ENCODE data around the gene SOAT2. TPM values are rescaled to one million over a fixed set of nuclear protein-coding genes. Genes with fewer than 3 reads are reported as not detected.

The SOAT2 gene
- total RNA-seq, 1 donor from 2014 or later: not detected

DNA sequence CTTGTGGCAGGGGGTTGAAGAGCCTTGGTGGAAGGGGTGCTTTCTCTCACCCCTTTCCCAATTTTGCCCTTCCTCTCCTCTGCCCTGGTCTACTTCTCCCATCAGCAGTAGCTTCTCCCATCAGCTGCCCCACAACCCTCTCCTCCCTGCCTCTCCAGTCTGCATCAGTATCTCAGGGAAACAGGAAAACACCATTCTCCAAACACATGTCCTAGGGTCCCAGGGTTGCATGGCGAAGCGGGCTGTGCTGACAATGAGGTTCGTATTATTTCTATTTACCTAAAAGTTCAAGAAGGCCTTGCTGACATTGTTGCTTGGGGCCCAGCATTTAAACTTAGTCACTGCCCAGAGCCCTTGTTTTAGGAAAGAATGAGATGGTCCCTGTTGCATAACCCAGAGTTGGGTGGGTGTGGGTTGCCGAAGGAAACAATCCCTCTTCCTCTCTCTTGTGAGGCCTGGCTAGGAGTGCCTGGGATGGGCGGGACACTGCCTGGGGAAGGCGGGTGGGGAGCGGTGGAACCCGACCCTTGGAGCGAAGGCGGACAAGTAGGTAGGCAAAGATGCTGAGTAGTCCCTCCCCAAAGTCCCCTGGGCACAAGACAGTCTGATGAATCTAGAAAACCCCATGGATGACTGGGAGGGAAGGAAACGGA, 7.1 kb upstream of the SOAT2 start:
- peak; percentile 56 for DNase-seq (ENCODE audit: low read depth)

DNA sequence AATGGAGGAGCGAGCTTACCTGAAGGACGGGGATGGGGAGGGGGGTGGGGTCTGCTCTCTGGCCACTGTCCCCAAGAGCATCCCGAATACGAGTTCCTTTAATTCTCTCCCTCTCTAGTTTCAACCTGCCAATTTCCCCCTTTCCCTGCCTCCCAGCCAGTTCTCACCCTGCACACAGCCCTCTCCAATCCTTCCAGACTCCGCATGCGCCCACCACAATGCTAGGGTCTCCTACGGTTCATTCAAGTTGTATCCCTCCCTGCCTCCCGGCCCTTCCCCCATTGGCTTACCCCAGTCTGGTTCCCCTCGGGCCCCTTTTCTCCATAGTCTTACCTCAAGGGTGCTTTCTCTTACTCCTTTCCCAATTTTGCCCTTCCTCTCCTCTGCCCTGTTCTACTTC, 6.5 kb upstream of the SOAT2 start:
- TF ChIP-seq, protein P1, sequence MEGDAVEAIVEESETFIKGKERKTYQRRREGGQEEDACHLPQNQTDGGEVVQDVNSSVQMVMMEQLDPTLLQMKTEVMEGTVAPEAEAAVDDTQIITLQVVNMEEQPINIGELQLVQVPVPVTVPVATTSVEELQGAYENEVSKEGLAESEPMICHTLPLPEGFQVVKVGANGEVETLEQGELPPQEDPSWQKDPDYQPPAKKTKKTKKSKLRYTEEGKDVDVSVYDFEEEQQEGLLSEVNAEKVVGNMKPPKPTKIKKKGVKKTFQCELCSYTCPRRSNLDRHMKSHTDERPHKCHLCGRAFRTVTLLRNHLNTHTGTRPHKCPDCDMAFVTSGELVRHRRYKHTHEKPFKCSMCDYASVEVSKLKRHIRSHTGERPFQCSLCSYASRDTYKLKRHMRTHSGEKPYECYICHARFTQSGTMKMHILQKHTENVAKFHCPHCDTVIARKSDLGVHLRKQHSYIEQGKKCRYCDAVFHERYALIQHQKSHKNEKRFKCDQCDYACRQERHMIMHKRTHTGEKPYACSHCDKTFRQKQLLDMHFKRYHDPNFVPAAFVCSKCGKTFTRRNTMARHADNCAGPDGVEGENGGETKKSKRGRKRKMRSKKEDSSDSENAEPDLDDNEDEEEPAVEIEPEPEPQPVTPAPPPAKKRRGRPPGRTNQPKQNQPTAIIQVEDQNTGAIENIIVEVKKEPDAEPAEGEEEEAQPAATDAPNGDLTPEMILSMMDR (IDR thresholded peaks at IDR 0.05; ENCODE audit: insufficient read depth, low read length, severe bottlenecking): no peak
- DNase-seq (ENCODE audit: low read depth) (no peak), FAIRE-seq (no peak)
- Histone ChIP-seq H3K36me3 (ENCODE audit: control insufficient read depth, insufficient read depth, low read length) (no peaks in the 10 kb centered on the region), H3K27me3 (ENCODE audit: control insufficient read depth, insufficient read depth, low read length) (no peaks in the 10 kb centered on the region), H3K4me3 (ENCODE audit: low read depth, low read length) (no peak overlapping the region)

More for the DNA sequence above, 7.1 kb upstream of the SOAT2 start:
- H3K4me3 ChIP-seq (ENCODE audit: low read depth, low read length): no peak overlapping the region
- H3K27me3 ChIP-seq (ENCODE audit: control insufficient read depth, insufficient read depth, low read length): no peaks in the 10 kb centered on the region
- H3K36me3 ChIP-seq (ENCODE audit: control insufficient read depth, insufficient read depth, low read length): no peaks in the 10 kb centered on the region
- no peak for FAIRE-seq
- TF ChIP-seq, protein P1 (IDR thresholded peaks at IDR 0.05; ENCODE audit: insufficient read depth, low read length, severe bottlenecking): no peak

DNA sequence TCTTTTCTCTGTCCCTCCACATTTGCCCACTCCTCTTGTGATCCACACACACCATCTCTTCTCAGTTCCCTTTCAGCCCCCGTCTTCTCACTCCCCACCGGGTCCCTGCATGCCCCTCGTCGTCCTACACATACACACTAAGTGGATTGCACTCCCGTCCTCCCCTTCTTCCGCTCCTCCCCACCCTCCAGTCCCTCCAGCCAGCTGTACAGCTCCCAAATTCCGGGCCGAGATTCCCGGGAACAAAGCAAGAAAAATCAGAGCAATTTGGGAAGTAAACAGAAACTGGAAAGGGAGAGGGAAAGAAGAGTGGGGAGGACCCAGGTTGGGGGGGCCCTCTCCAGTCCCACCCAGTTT, 6.1 kb upstream of the SOAT2 start:
- Histone ChIP-seq H3K4me3 (ENCODE audit: low read depth, low read length) (peak overlapping the region; percentile 41), H3K27me3 (ENCODE audit: control insufficient read depth, insufficient read depth, low read length) (no peaks in the 10 kb centered on the region), H3K36me3 (ENCODE audit: control insufficient read depth, insufficient read depth, low read length) (no peaks in the 10 kb centered on the region)
- DNase-seq (ENCODE audit: low read depth): no peak
- no peak for FAIRE-seq
- TF ChIP-seq, protein P1 (IDR thresholded peaks at IDR 0.05; ENCODE audit: insufficient read depth, low read length, severe bottlenecking): no peak

DNA sequence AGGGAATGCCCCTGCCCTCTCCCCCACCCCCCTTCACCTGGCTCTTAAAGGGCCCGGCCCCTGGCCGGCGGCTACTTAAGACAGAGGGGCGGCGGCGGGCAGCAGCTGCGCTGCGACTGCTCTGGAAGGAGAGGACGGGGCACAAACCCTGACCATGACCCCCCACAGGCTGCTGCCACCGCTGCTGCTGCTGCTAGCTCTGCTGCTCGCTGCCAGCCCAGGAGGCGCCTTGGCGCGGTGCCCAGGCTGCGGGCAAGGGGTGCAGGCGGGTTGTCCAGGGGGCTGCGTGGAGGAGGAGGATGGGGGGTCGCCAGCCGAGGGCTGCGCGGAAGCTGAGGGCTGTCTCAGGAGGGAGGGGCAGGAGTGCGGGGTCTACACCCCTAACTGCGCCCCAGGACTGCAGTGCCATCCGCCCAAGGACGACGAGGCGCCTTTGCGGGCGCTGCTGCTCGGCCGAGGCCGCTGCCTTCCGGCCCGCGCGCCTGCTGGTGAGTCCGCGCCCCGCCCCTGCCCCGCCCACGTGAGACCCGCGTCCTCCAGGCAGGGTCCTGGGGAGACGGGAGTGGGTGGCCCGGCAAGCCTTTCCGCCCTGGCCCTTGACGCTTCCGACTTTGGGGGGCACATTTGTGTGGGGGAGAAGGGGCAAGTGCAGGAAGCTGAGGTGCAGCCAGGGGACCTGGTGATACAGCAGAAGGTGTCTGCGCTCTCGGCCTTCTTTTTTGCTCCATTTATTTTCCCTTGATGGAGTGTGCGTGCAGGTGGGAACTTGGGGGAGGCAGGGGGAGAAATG, 5.5 kb upstream of the SOAT2 start, which contains the start of gene IGFBP6:
Gene IGFBP6, plus strand, starts transcription at position 104 of the 790 bp plus-strand sequence. Its CDS starts 51 bp downstream, at position 155.
- TF ChIP-seq, protein P1 (IDR thresholded peaks at IDR 0.05; ENCODE audit: insufficient read depth, low read length, severe bottlenecking): no peak
- DNase-seq (ENCODE audit: low read depth) (peak; percentile 29), FAIRE-seq (no peak)

DNA sequence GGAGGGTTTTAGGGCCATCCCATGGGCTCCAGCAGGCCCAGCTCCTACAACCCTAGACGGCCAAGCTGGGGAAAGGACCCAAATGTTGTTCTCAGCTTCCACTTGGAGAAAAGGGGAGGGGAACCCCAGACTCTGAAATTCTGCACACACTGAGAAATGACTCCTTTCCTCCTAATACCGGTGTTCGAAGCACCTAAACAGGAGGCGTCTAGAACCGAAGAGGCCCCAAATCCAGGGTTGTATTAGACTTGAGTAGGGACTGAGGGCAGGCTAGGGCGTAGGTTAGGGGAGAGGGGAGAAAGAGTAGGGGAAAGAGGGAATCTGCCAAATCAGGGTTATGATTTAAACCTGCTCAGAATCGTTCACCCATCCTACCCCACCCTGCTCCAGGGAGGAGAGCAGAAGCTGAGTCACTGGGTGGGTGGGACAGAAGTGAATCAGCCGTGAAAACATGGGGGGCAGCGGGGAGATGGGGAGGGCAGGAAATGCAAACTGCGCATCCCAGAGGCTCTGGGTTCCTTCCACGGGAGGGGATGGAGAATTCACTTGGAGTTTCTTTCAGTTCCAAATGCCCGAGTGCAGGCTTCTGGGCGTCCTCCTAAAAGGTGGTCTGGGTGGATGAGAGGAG, 4.8 kb upstream of the SOAT2 start:
- H3K36me3 ChIP-seq (ENCODE audit: control insufficient read depth, insufficient read depth, low read length): no peaks in the 10 kb centered on the region
- DNase-seq (ENCODE audit: low read depth): peak; percentile 79
- TF ChIP-seq, protein P1 (IDR thresholded peaks at IDR 0.05; ENCODE audit: insufficient read depth, low read length, severe bottlenecking): no peak
- H3K4me3 ChIP-seq (ENCODE audit: low read depth, low read length): peak overlapping the region; percentile 41
- no peaks in the 10 kb centered on the region for H3K27me3 ChIP-seq (ENCODE audit: control insufficient read depth, insufficient read depth, low read length)
- FAIRE-seq: no peak

More for the DNA sequence above, 5.5 kb upstream of the SOAT2 start, which contains the start of gene IGFBP6:
- Histone ChIP-seq H3K27me3 (ENCODE audit: control insufficient read depth, insufficient read depth, low read length) (no peaks in the 10 kb centered on the region), H3K4me3 (ENCODE audit: low read depth, low read length) (peak within 1 kb of the TSS; percentile 41), H3K36me3 (ENCODE audit: control insufficient read depth, insufficient read depth, low read length) (no peaks in the 10 kb centered on the region)
